Fibroblast of pulmonary artery (primary cell): ENCODE measurements around the gene STXBP6.

ENCODE experiments used
- DNase-seq: peaks from one replicate; pipeline ENCODE4 v3.0.0-alpha.2; 2010; ENCODE audit warnings: low read depth
- H3K4me3 ChIP-seq: replicated peaks from 2 replicates; pipeline ENCODE4 v1.5.1; 2011; ENCODE audit warnings: low read depth, mild to moderate bottlenecking, control low read depth, low read length, moderate library complexity
- CTCF ChIP-seq: IDR thresholded peaks from 2 replicates; pipeline ENCODE4 v1.5.1; 2011; ENCODE audit warnings: mild to moderate bottlenecking, control low read depth, low read length, inconsistent platforms; ENCODE audit errors: missing control alignments

Gene STXBP6

GRCh38 chr14:25090256-25090655 lies 40.3 kb upstream of the STXBP6 start:
- DNase-seq = no peak
- H3K4me3 ChIP-seq = no peak overlapping the region
- TF ChIP-seq CTCF = no peak

- DNase-seq = no peak
- no peak for TF ChIP-seq CTCF
- no peak overlapping the region for H3K4me3 ChIP-seq
Measured at GRCh38 chr14:25089496-25089895, 39.5 kb upstream of the STXBP6 start.

- no peak overlapping the region for H3K4me3 ChIP-seq
- no peak for TF ChIP-seq CTCF
- DNase-seq = no peak
Measured at GRCh38 chr14:25086821-25087396, 37.0 kb upstream of the STXBP6 start.

- no peak overlapping the region for H3K4me3 ChIP-seq
- TF ChIP-seq CTCF = no peak
- no peak for DNase-seq
Measured at GRCh38 chr14:25086081-25086480, 36.1 kb upstream of the STXBP6 start.

GRCh38 chr14:25080682-25081081 lies 30.7 kb upstream of the STXBP6 start:
- TF ChIP-seq CTCF = no peak
- DNase-seq = no peak
- no peak overlapping the region for H3K4me3 ChIP-seq

- no peak overlapping the region for H3K4me3 ChIP-seq
- no peak for DNase-seq
- no peak for TF ChIP-seq CTCF
Measured at GRCh38 chr14:25079311-25079710, 29.4 kb upstream of the STXBP6 start.

- H3K4me3 ChIP-seq = no peak overlapping the region
- TF ChIP-seq CTCF = no peak
- no peak for DNase-seq
Measured at GRCh38 chr14:25074099-25074685, 24.2 kb upstream of the STXBP6 start.
